ENCODE results near the gene KCNIP4.

Gene KCNIP4

DNA sequence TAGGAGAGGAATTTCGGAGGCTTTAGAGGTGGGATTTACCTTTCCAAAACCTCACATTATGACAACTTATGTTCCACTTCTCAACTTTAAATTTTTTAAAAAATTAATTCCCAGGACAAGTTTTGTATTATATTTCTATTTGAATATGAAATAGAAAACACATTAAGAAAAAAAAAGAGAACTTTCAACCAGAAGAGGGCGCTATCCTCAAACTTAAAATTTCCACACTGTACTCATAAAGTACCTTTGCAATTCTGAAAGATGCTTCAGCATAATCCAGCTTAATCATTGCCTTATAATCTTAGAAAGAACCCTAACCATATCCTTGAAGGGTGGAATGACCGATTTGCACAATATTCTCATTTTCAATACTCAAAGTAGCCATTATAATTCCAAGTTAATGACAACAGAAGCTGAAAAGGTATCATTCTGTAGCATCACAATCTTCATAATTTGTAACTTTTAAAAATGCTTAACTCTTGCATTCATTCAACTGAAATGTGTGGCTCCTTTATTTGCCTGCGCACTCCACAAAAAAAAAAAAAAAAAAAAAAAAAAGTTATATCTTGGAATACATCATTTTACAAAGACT, 158.0 kb downstream of the KCNIP4 start:
- no peaks in the 10 kb centered on the region for H3K27me3 Mint-ChIP-seq
- DNase-seq, result no peak
- H3K4me3 Mint-ChIP-seq, result no peak overlapping the region
- H3K36me3 Mint-ChIP-seq, result no peaks in the 10 kb centered on the region
- no peak overlapping the region for H3K27ac Mint-ChIP-seq
- no peaks in the 10 kb centered on the region for H3K9me3 Mint-ChIP-seq
- no peaks in the 10 kb centered on the region for H3K4me1 Mint-ChIP-seq
- CTCF ChIA-PET, result interaction anchor here (0.7 to 6.0 kb wide), 7 partner anchors 12 to 904 kb away, joined by 3 to 115 read pairs (median 3); no protein-coding TSS in a partner anchor

DNA sequence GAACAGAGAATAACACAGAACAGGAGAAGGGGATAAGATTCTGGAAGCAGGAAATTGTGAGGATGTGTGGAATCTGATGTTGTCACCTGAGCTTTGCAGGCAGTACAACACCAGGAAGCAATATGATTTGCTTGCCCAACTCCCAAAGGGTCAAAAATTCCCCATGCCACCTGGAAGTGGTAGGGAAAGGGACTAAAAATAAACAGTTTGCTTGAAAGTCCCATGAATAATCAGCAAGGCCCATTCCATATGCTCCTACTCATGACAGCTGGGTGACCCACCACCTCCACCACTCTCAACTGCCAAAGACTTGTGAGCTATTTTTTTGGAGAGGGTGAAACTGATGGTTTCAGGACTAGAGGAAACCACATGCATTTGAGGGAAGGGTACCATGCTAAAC, 168.4 kb downstream of the KCNIP4 start:
- CTCF ChIA-PET, result no interaction called here
- no peak for DNase-seq
- no peak overlapping the region for H3K4me3 Mint-ChIP-seq
- H3K36me3 Mint-ChIP-seq, result no peaks in the 10 kb centered on the region
- H3K27me3 Mint-ChIP-seq, result no peaks in the 10 kb centered on the region
- no peaks in the 10 kb centered on the region for H3K9me3 Mint-ChIP-seq
- no peaks in the 10 kb centered on the region for H3K4me1 Mint-ChIP-seq
- H3K27ac Mint-ChIP-seq, result no peak overlapping the region

GRCh38 chr4:21778702-21779101, 169.9 kb downstream of the KCNIP4 start:
- DNase-seq, result no peak
- Mint-ChIP-seq H3K36me3 (no peaks in the 10 kb centered on the region), H3K27ac (no peak overlapping the region), H3K4me3 (no peak overlapping the region), H3K9me3 (no peaks in the 10 kb centered on the region), H3K27me3 (no peaks in the 10 kb centered on the region), H3K4me1 (no peaks in the 10 kb centered on the region)
- CTCF ChIA-PET, result interaction anchor here (1.8 kb wide), 1 partner anchor 11 kb away, joined by 8 read pairs; no protein-coding TSS in a partner anchor

DNA sequence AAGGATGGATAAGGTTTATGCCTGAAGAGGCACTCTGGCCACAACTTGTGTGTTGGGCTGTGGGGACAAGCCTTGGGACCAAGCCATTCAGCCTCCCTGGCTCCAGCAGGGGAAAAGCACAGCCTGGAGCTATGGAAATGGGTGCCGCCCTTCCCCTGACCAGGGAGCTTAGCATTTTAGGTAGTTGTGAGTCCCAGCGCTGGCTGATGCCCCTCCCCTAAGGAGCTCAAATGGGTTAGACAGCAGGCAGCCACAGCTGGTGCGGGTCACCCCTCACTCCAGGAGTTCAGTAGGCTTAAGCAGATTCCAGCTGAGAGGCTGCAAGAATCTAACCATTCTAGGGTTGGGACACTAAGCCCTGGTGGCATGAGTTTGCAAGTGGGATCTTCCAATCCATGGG, 172.9 kb downstream of the KCNIP4 start:
- Mint-ChIP-seq H3K9me3 (no peaks in the 10 kb centered on the region), H3K27ac (no peak overlapping the region), H3K4me1 (no peaks in the 10 kb centered on the region), H3K27me3 (no peaks in the 10 kb centered on the region), H3K4me3 (no peak overlapping the region), H3K36me3 (no peaks in the 10 kb centered on the region)
- no peak for DNase-seq
- CTCF ChIA-PET, result no interaction called here

DNA sequence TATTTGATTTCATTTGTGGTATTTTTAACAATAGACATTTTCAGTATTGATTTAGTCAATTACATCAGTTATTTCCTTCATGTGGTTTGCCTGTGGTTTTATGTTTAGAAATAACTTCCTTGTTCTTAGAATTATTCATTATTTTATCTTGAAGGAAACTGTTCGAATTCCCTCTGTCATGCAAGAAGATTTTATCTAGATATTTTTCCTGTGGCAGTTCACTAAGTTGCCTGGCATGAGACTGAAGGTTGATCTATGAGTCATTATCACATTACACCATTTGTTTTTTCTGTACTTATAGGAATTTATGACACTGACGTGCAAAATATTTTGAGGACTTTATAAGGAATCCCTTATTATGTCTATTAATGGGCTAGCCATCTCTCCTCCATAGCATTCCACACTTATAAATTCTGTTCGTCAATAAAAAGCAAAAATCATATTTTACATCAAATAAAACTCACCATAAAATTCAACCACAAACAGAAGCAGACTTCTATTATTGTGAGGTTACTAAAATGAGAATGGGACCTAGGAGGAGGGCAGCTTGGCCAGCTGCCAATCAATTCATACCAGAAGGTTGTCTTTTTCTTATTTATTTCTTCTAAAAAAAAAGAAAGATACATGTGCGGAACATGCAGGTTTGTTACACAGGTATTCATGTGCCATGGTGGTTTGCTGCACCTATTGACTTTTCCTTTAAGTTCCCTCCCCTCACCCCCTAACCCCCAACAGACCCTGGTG, 179.0 kb downstream of the KCNIP4 start:
- DNase-seq, result no peak
- H3K36me3 Mint-ChIP-seq, result no peaks in the 10 kb centered on the region

DNA sequence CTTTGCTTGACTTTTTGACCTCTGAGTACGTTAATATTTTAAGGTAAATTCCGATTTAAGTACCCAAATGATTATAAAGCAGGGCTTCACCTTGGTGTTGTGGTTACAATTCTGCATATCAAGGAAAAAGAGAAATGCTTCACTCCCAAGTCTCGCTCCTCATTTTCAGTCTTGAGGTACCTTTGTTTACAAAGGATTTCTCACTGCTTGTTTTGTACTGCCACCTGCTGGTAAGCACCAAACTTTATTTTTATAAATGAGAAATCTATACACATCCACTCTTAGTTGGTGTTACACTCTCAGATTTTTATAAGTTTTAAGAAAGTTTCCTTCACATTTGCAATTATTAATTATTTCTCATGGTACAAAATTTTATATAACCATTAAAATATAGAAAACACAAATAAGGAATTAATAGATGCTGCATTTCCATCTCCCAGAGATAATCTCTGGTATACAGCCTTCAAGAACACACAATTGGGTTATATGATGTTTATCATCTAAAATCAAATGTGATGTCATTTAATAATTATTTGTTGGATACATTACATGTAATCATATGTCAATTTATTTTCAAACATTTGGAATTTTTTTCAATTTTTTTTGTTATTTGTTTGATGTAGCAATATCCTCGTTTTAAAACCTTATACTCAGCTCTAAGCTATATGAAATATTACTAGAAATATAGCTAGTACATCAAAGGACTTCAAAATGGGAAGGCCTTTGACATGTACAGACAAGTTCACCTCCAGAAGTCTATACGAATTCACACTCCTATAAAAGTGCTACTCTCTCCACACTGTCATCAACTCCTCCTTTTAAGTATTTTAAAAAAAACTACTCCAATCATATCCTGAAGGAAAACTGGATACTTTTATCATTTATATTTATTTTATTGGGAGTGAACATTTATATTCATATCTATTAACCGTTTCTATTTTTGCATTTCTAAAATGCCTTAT, 179.9 kb downstream of the KCNIP4 start:
- CTCF ChIA-PET, result interaction anchor here (0.6 to 2.8 kb wide), 5 partner anchors 256 to 995 kb away, joined by 3 to 24 read pairs (median 3); no protein-coding TSS in a partner anchor
- Mint-ChIP-seq H3K9me3 (no peaks in the 10 kb centered on the region), H3K27ac (no peak overlapping the region), H3K36me3 (no peaks in the 10 kb centered on the region), H3K4me3 (no peak overlapping the region), H3K4me1 (peaks cover 5% of the 10 kb centered on the region), H3K27me3 (no peaks in the 10 kb centered on the region)
- no peak for DNase-seq

More for the DNA sequence above, 179.0 kb downstream of the KCNIP4 start:
- Mint-ChIP-seq H3K4me3 (no peak overlapping the region), H3K4me1 (peaks cover 5% of the 10 kb centered on the region), H3K27me3 (no peaks in the 10 kb centered on the region), H3K9me3 (no peaks in the 10 kb centered on the region), H3K27ac (no peak overlapping the region)
- CTCF ChIA-PET, result interaction anchor here (0.6 to 2.8 kb wide), 3 partner anchors 258 to 996 kb away, joined by 3 to 24 read pairs (median 3); no protein-coding TSS in a partner anchor

DNA sequence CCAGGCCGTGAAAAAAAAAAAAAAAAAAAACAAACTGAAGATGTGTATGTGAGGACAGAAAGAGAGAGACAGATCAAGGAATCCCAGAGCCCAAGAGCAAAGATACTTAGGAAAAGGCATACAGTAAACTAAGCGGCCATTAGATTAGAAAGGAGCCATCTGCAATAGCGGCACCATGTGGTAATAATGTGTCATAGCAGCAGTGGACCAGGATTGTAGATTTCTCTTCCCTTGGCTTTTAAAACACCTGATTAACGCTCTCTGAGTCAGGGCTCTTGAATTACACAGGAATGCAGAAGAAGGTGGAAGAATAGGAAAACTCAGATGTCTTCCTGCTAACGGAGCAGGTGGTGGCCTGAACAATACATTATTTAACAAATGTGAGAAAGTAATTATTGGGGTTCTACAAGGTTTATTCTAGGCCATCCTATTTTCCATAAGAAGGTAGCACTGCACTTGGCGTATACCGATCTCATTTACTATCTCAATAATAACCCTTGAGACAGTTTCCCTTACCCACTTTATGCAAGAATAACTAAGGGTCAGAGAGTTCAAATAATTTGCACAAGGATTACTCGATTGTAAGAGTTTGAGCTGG, 182.7 kb downstream of the KCNIP4 start:
- H3K4me3 Mint-ChIP-seq, result no peak overlapping the region
- no peak overlapping the region for H3K27ac Mint-ChIP-seq
- H3K4me1 Mint-ChIP-seq, result peaks cover 5% of the 10 kb centered on the region
- H3K36me3 Mint-ChIP-seq, result no peaks in the 10 kb centered on the region
- DNase-seq, result peak; percentile 43
- H3K27me3 Mint-ChIP-seq, result no peaks in the 10 kb centered on the region
- CTCF ChIA-PET, result interaction anchor here (0.7 to 3.2 kb wide), 3 partner anchors 258 to 1327 kb away, joined by 3 to 24 read pairs (median 9); no protein-coding TSS in a partner anchor
- no peaks in the 10 kb centered on the region for H3K9me3 Mint-ChIP-seq

- CTCF ChIA-PET, result interaction anchor here (3.2 kb wide), 1 partner anchor 990 kb away, joined by 24 read pairs; no protein-coding TSS in a partner anchor
- no peak overlapping the region for H3K27ac Mint-ChIP-seq
- no peaks in the 10 kb centered on the region for H3K9me3 Mint-ChIP-seq
- H3K27me3 Mint-ChIP-seq, result no peaks in the 10 kb centered on the region
- H3K4me3 Mint-ChIP-seq, result no peak overlapping the region
- no peak for DNase-seq
- H3K4me1 Mint-ChIP-seq, result no peaks in the 10 kb centered on the region
- H3K36me3 Mint-ChIP-seq, result no peaks in the 10 kb centered on the region
These were observed 184.7 kb downstream of the KCNIP4 start for GRCh38 chr4:21763855-21764254.

GRCh38 chr4:21757248-21757647, 191.3 kb downstream of the KCNIP4 start:
- no peaks in the 10 kb centered on the region for H3K36me3 Mint-ChIP-seq
- H3K4me3 Mint-ChIP-seq, result no peak overlapping the region
- no peak for DNase-seq
- H3K4me1 Mint-ChIP-seq, result no peaks in the 10 kb centered on the region
- no peaks in the 10 kb centered on the region for H3K9me3 Mint-ChIP-seq
- CTCF ChIA-PET, result no interaction called here
- no peaks in the 10 kb centered on the region for H3K27me3 Mint-ChIP-seq
- H3K27ac Mint-ChIP-seq, result no peak overlapping the region

DNA sequence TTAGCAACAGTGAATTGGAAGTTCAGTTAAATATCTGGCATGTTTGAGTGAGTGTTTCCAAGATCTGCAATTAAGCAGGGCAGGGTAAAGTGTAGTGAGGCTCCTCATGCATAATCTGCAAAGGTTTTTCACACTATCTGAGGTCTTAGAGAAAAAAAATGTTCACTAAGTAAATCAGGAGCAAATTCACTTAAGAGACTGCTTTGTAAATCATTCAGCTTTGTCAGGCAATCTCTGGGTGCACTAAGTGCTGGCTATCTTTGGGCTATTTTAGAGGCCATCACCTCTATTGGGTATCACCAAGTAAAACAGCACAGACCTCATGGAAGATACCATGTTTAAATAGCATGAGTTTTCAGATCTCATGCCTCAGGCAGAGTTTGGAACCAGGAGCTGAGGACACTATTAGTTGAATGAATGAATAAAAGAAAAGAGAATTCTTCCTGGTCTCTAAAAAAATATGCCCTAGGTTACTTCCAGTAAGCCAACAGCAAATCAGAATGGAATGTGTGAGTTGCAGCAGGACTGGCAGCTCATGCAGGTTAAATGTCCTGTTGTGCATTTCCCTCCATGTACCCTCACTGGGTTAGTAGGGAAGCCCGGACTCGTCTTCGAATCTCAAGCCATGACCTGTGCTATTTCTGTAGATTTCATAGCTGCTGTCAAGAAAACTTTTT, 195.3 kb downstream of the KCNIP4 start:
- CTCF ChIA-PET, result interaction anchor here (0.9 kb wide), 1 partner anchor 14 kb away, joined by 3 read pairs; no protein-coding TSS in a partner anchor
- Mint-ChIP-seq H3K36me3 (no peaks in the 10 kb centered on the region), H3K27me3 (no peaks in the 10 kb centered on the region), H3K4me1 (no peaks in the 10 kb centered on the region), H3K27ac (no peak overlapping the region), H3K4me3 (no peak overlapping the region), H3K9me3 (no peaks in the 10 kb centered on the region)
- no peak for DNase-seq

DNA sequence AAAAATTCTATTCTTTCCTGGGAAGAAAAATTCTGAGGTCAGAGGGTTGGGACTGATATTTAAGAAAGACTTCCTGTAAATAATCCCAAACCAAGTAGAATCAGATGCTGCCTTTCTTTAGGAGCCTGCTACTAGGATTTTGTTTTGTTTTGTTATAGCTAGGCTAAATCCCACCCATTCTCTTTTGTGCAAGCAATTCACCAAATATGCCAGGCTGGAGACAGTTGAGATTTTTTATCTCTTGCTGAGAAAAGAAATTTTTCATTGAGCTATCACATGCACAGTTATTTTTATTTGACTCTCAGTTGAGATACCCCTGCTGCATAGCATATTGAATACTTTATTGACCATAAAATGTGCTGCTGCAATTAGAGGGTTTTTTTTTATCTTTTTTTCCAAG, 196.0 kb downstream of the KCNIP4 start:
- no peaks in the 10 kb centered on the region for H3K4me1 Mint-ChIP-seq
- H3K4me3 Mint-ChIP-seq, result no peak overlapping the region
- H3K9me3 Mint-ChIP-seq, result no peaks in the 10 kb centered on the region
- no peak overlapping the region for H3K27ac Mint-ChIP-seq
- no peaks in the 10 kb centered on the region for H3K36me3 Mint-ChIP-seq
- CTCF ChIA-PET, result no interaction called here
- DNase-seq, result no peak
- no peaks in the 10 kb centered on the region for H3K27me3 Mint-ChIP-seq

DNA sequence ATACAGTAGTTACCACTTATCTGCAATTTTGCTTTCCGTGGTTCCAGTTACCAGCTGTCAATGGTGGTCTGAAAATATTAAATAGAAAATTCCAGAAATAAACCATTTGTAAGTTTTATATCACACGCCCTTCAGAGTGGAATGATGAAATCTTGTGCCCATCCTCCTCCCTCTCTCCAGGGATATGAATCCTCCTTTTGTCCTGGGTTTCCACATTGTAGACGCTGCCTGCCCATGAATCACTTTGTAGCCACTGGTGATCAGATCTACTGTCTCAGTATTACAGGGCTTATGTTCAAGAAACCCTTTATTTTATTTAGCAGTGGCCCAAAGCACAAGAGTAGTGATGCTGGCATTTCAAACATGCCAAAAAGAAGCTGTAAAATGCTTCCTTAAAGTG, 198.6 kb downstream of the KCNIP4 start:
- Mint-ChIP-seq H3K36me3 (no peaks in the 10 kb centered on the region), H3K9me3 (no peaks in the 10 kb centered on the region), H3K4me1 (no peaks in the 10 kb centered on the region), H3K4me3 (no peak overlapping the region), H3K27me3 (no peaks in the 10 kb centered on the region), H3K27ac (no peak overlapping the region)
- CTCF ChIA-PET, result no interaction called here
- DNase-seq, result no peak

DNA sequence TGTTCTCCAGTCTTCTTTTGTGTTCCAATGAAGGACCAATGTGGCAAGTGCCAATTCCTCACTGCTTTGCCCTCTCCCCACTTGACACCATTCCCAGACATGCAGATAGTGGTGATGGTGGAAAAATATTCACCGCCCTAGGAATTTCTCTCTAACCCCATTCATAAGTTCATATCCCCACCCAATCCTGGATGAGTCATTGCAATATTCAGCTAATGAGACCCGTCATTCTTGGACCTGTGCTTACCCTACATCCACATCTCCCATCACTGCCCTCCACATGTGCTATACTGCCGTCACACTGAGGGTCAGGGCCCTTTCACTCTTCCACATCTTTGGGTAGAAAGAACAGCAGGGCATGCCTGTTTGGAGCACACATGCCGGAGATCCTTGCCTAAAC, 199.2 kb downstream of the KCNIP4 start:
- Mint-ChIP-seq H3K36me3 (no peaks in the 10 kb centered on the region), H3K4me3 (no peak overlapping the region), H3K9me3 (no peaks in the 10 kb centered on the region), H3K4me1 (no peaks in the 10 kb centered on the region), H3K27ac (no peak overlapping the region), H3K27me3 (no peaks in the 10 kb centered on the region)
- no peak for DNase-seq
- CTCF ChIA-PET, result no interaction called here
